Retinal pigment epithelial cell (primary cell): ENCODE data around the gene CLSTN2.

Experiments used
- DNase-seq: peaks from one replicate; pipeline ENCODE4 v3.0.0-alpha.2; 2010; ENCODE audit warnings: low read depth
- H3K4me3 ChIP-seq: 2 replicates; pipeline ENCODE4 v1.5.1; 2011; ENCODE audit warnings: mild to moderate bottlenecking, low read length, control low read depth, moderate library complexity
- CTCF ChIP-seq: conservative IDR thresholded peaks from 2 replicates; pipeline ENCODE4 v1.5.1; 2011; ENCODE audit warnings: low read depth, low read length, control low read depth, inconsistent platforms

Gene CLSTN2

GRCh38 chr3:140465988-140466387, 531.0 kb downstream of the CLSTN2 start:
- no peak overlapping the region for H3K4me3 ChIP-seq
- DNase-seq: no peak
- no peak for TF ChIP-seq CTCF

GRCh38 chr3:140466535-140466934, 531.5 kb downstream of the CLSTN2 start:
- no peak for DNase-seq
- TF ChIP-seq CTCF: no peak
- no peak overlapping the region for H3K4me3 ChIP-seq

GRCh38 chr3:140467104-140467577, 532.2 kb downstream of the CLSTN2 start:
- H3K4me3 ChIP-seq: no peak overlapping the region
- TF ChIP-seq CTCF: no peak
- peak; percentile 90 for DNase-seq

- DNase-seq: peak; percentile 88
- no peak for TF ChIP-seq CTCF
- no peak overlapping the region for H3K4me3 ChIP-seq
These were observed 532.9 kb downstream of the CLSTN2 start for GRCh38 chr3:140467796-140468315.

- TF ChIP-seq CTCF: no peak
- DNase-seq: no peak
- no peak overlapping the region for H3K4me3 ChIP-seq
These were observed 533.4 kb downstream of the CLSTN2 start for GRCh38 chr3:140468407-140468806.

GRCh38 chr3:140469491-140469890, 534.5 kb downstream of the CLSTN2 start:
- DNase-seq: no peak
- no peak overlapping the region for H3K4me3 ChIP-seq
- no peak for TF ChIP-seq CTCF

- no peak for TF ChIP-seq CTCF
- H3K4me3 ChIP-seq: no peak overlapping the region
- DNase-seq: no peak
These were observed 535.2 kb downstream of the CLSTN2 start for GRCh38 chr3:140470211-140470610.
